GM23248 (cell line): Measurements from ENCODE around the gene SH3BP1.

ENCODE experiments used
- EZH2 ChIP-seq: fragments of 200-600 bp; sonication (generic); IDR thresholded peaks from 2 replicates; pipeline ENCODE4 v1.6.1; 2018; ENCODE audit warnings: antibody characterized with exemption, mild to moderate bottlenecking; ENCODE audit not compliant: insufficient read depth, poor library complexity, severe bottlenecking
- EZH2phosphoT487 ChIP-seq: fragments of 200-600 bp; sonication (generic); IDR thresholded peaks from 2 replicates; pipeline ENCODE4 v1.6.1; 2018; ENCODE audit warnings: antibody characterized with exemption, moderate library complexity, mild to moderate bottlenecking, low read depth; ENCODE audit not compliant: insufficient read depth

- no peak for TF ChIP-seq EZH2
- no peak for TF ChIP-seq EZH2phosphoT487
Observed at GRCh38 chr22:37616201-37617083, 23.0 kb upstream of the SH3BP1 start.
